Esophagus squamous epithelium (tissue), 4 donors: ENCODE results near the gene GABRP.

Experiments used
- CTCF ChIP-seq, 6 experiments: fragments of 450-650 bp in 4 of 6; fragments of 200-600 bp in 2 of 6; sonication (generic) in 2 of 6; IDR thresholded peaks; one replicate each; pipeline ENCODE4 v1.5.1; 2016 to 2019; ENCODE audit warnings: antibody characterized with exemption in 6 of 6, mild to moderate bottlenecking in 4 of 6, moderate library complexity in 4 of 6
- POLR2A ChIP-seq, 4 donors: fragments of 450-650 bp; IDR thresholded peaks; one replicate each; pipeline ENCODE4 v1.6.1; 2017; ENCODE audit warnings: antibody characterized with exemption in 4 of 4, mild to moderate bottlenecking in 4 of 4, moderate library complexity in 3 of 4

GRCh38 chr5:170863646-170864045 lies 80.1 kb downstream of the GABRP start:
- TF ChIP-seq POLR2A (IDR thresholded peaks at IDR 0.05) (no peak), CTCF (IDR thresholded peaks at IDR 0.05) (no peak)
